Measurements from ENCODE around the gene GZMB. TPM values are rescaled to one million over a fixed set of nuclear protein-coding genes. Genes with fewer than 3 reads are reported as not detected.

The GZMB gene
- total RNA-seq, 1 donor: not detected

Other genes starting within 250 kb of the GZMB start
- 7.2 and 9.1 TPM in 2 replicates for gene NYNRIN, start 235.2 kb downstream of the GZMB start, total RNA-seq
- 3.5 and 4.0 TPM in 2 replicates for gene CBLN3, start 204.5 kb downstream of the GZMB start, total RNA-seq
- gene KHNYN, start 204.2 kb downstream of the GZMB start, total RNA-seq: 58.6 and 62.5 TPM in 2 replicates
- 11.6 and 13.0 TPM in 2 replicates for gene SDR39U1, start 191.4 kb downstream of the GZMB start, total RNA-seq
- not detected in 2 replicates for gene CMA1, start 125.9 kb downstream of the GZMB start, total RNA-seq
- gene CTSG, start 57.9 kb downstream of the GZMB start, total RNA-seq: not detected in 2 replicates
- not detected in 2 replicates for gene GZMH, start 24.5 kb downstream of the GZMB start, total RNA-seq

Data from osteoblast (primary cell).